ENCODE data around the gene MCAM. TPM values are rescaled to one million over a fixed set of nuclear protein-coding genes. Genes with fewer than 3 reads are reported as not detected.

MCAM gene
- total RNA-seq, 1 experiment from 2014 or later: 38.8 TPM

DNA sequence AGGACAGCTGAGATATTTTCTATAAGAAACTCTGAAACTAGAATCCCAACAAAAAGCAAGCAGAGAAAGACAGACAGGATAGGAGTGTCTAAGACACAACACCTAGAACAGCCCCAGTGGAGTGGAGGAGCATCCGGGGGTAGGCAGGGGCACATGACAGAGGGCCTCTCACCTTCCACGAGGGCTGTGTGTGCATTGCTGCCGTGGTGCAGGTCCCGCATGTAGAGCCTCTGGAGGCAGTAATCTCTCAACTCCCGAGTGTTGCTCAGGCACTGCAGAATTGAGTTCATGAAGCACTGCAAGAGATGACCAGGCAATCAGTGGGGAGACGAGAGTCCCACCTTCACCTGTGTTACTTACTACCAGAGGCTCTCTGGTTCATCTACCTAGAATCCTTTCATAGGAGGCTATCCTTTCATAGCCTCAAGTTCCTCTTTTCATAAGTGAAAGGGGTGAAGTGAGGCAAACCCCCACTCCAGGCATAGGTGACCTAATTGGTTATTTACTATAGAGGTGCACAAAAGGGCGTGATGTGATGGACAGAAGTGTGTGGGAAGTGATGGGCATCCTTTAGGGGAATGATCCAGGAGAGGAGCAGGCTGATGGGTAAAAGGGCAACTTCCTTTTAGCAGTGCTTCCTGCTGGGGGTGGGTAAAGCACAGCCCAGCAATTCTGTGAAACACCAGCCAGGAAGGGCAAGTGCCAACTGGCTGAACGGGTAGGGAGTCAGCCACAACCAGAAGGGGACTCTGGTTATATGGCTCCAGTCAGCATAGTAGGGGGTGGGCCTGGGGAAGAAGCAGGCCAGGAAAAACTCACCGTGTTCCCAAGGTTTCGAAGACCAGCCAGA is 42.7 kb upstream of the MCAM start:
- Histone ChIP-seq H3K4me1 (replicated peaks; ENCODE audit: insufficient read depth) (peaks cover 36% of the 10 kb centered on the region), H3K9me3 (ENCODE audit: insufficient read depth, low read depth) (no peaks in the 10 kb centered on the region), H3K27ac (0 out of 2 replicates have a peak overlapping the region, but pooled peaks have one; percentile 90), H3F3A (ENCODE audit: insufficient read depth, low read depth) (peaks cover 27% of the 10 kb centered on the region), H3K4me3 (no peak overlapping the region), H3K9me2 (ENCODE audit: insufficient read depth) (no peaks in the 10 kb centered on the region), H3K79me2 (ENCODE audit: low read depth) (no peaks in the 10 kb centered on the region), H3K4me2 (no peak overlapping the region), H2AFZ (no peak overlapping the region), H4K20me1 (ENCODE audit: insufficient read depth) (no peaks in the 10 kb centered on the region), H3K27me3 (ENCODE audit: insufficient read depth, low read depth) (no peaks in the 10 kb centered on the region), H3K36me3 (ENCODE audit: low read depth) (no peaks in the 10 kb centered on the region)
- BruUV-seq (replicated peaks): no TSS peak
- CTCF ChIA-PET: no interaction called here
- DNase-seq: no peak
- no peak for TF ChIP-seq EZH2 (IDR thresholded peaks at IDR 0.05; ENCODE audit: low read depth)
- TF ChIP-seq, protein P1, sequence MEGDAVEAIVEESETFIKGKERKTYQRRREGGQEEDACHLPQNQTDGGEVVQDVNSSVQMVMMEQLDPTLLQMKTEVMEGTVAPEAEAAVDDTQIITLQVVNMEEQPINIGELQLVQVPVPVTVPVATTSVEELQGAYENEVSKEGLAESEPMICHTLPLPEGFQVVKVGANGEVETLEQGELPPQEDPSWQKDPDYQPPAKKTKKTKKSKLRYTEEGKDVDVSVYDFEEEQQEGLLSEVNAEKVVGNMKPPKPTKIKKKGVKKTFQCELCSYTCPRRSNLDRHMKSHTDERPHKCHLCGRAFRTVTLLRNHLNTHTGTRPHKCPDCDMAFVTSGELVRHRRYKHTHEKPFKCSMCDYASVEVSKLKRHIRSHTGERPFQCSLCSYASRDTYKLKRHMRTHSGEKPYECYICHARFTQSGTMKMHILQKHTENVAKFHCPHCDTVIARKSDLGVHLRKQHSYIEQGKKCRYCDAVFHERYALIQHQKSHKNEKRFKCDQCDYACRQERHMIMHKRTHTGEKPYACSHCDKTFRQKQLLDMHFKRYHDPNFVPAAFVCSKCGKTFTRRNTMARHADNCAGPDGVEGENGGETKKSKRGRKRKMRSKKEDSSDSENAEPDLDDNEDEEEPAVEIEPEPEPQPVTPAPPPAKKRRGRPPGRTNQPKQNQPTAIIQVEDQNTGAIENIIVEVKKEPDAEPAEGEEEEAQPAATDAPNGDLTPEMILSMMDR (conservative IDR thresholded peaks at IDR 0.05): no peak
- POLR2A ChIA-PET (ENCODE audit: unreplicated experiment): no interaction called here
- intact Hi-C loops (cut with micrococcal nuclease; ENCODE audit: unreplicated experiment): loop anchor here (10.0 kb wide), 1 partner anchor 765 kb away; no protein-coding TSS in a partner anchor

DNA sequence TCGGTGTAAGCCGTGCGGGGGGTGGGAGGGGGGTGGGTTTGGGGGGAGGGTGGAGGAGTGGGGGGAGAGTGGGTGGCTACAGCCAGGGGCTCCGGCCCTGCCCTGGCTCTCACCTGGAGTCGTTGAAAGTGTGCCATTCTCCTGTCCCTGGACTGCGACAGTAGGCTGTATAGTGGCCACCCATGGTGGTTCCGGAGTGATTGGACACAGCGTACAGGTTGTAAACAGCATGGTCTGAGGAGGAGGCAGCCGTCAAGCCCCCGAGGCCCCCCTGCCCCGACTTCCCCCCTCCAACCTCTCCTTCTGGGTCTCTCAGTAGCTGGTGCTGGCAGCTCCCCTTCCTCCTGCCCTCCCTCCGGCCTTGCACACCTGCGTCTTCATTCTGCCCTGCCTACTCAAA is 40.1 kb upstream of the MCAM start:
- Histone ChIP-seq H3K4me3 (peak overlapping the region; percentile 71; the same call in 1 of the 2 replicates), H3K9me2 (ENCODE audit: insufficient read depth) (no peaks in the 10 kb centered on the region), H3F3A (ENCODE audit: insufficient read depth, low read depth) (peaks cover 20% of the 10 kb centered on the region), H3K79me2 (ENCODE audit: low read depth) (no peaks in the 10 kb centered on the region), H3K4me1 (replicated peaks; ENCODE audit: insufficient read depth) (peaks cover 26% of the 10 kb centered on the region), H3K4me2 (peak overlapping the region; percentile 100), H3K36me3 (ENCODE audit: low read depth) (no peaks in the 10 kb centered on the region), H3K27me3 (ENCODE audit: insufficient read depth, low read depth) (no peaks in the 10 kb centered on the region), H2AFZ (no peak overlapping the region), H3K9me3 (ENCODE audit: insufficient read depth, low read depth) (no peaks in the 10 kb centered on the region), H4K20me1 (ENCODE audit: insufficient read depth) (no peaks in the 10 kb centered on the region), H3K27ac (no peak overlapping the region)
- BruUV-seq (replicated peaks): no TSS peak
- ChIA-PET POLR2A (ENCODE audit: unreplicated experiment) (interaction anchor here (0.6 kb wide), 1 partner anchor 81 kb away, joined by 4 read pairs; no protein-coding TSS in a partner anchor), CTCF (interaction anchor here (0.6 to 2.4 kb wide), 7 partner anchors 10 to 160 kb away, joined by 3 to 19 read pairs (median 6); no protein-coding TSS in a partner anchor)
- TF ChIP-seq, protein P1 (conservative IDR thresholded peaks at IDR 0.05): no peak
- no peak for TF ChIP-seq EZH2 (IDR thresholded peaks at IDR 0.05; ENCODE audit: low read depth)
- no peak for DNase-seq
- intact Hi-C loops (cut with micrococcal nuclease; ENCODE audit: unreplicated experiment): no loop called here

DNA sequence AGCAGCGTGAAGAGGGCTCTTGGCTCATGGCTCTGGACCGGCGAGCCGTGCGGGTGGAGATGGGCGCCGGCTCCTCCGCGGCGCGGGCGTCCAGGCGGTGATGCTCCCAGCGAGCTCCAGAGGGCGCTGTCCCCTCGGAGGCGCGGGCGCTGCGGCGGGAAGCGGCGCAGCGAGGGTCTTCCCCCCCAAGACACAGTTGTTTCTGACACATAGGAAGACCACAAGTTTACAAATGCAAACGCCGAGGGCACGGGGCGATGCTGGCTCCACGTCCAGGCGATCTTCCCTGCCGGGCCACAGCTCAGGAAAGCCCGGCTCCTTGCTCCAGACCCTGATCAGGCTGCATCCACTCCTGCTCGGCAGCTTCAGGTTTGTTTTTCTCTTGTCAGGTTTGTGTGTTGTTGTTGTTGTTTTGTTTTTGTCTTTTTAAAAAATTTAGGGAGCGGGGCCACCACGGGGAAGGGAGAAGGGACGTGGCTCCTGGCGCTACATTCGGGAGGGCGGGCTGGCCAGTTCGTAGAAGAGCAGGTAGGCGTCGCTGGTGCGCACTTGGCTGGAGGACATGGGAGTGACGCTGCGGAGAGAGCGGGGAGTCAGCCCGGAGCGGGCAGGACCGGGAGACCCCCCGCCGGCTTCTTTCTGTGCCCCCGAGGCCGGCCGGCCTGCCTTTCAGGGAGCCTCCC is 39.6 kb upstream of the MCAM start:
- intact Hi-C loops (cut with micrococcal nuclease; ENCODE audit: unreplicated experiment): loop anchor here (1.0 kb wide), 2 partner anchors 18 to 118 kb away; no protein-coding TSS in a partner anchor
- H3K4me3 ChIP-seq: peak overlapping the region; percentile 71
- H3K4me2 ChIP-seq: peak overlapping the region; percentile 100
- CTCF ChIA-PET: interaction anchor here (0.5 to 2.4 kb wide), 16 partner anchors 13 to 924 kb away, joined by 3 to 19 read pairs (median 5); partner anchors contain the start of gene USP2
- POLR2A ChIA-PET (ENCODE audit: unreplicated experiment): interaction anchor here (0.7 kb wide), 1 partner anchor 30 kb away, joined by 7 read pairs; no protein-coding TSS in a partner anchor
- TF ChIP-seq EZH2 (IDR thresholded peaks at IDR 0.05; ENCODE audit: low read depth): no peak
- TF ChIP-seq, protein P1 (conservative IDR thresholded peaks at IDR 0.05): peak; percentile 100
- peaks cover 18% of the 10 kb centered on the region for H3F3A ChIP-seq (ENCODE audit: insufficient read depth, low read depth)
- no peaks in the 10 kb centered on the region for H3K27me3 ChIP-seq (ENCODE audit: insufficient read depth, low read depth)
- H4K20me1 ChIP-seq (ENCODE audit: insufficient read depth): no peaks in the 10 kb centered on the region
- no TSS peak for BruUV-seq (replicated peaks)
- DNase-seq: peak; percentile 61 to 65
- H3K9me3 ChIP-seq (ENCODE audit: insufficient read depth, low read depth): no peaks in the 10 kb centered on the region
- no peaks in the 10 kb centered on the region for H3K79me2 ChIP-seq (ENCODE audit: low read depth)
- H3K9me2 ChIP-seq (ENCODE audit: insufficient read depth): no peaks in the 10 kb centered on the region
- H2AFZ ChIP-seq: peak overlapping the region; percentile 99
- H3K36me3 ChIP-seq (ENCODE audit: low read depth): no peaks in the 10 kb centered on the region
- peaks cover 20% of the 10 kb centered on the region for H3K4me1 ChIP-seq (replicated peaks; ENCODE audit: insufficient read depth)
- H3K27ac ChIP-seq: no peak overlapping the region

Measured in PC-9 (cell line).